Measurements from ENCODE around the gene FZD8.

The FZD8 gene

GRCh38 chr10:35594115-35595079, 47.7 kb downstream of the FZD8 start:
- Histone ChIP-seq H3K4me1 (no peaks in the 10 kb centered on the region), H3K36me3 (ENCODE audit: control insufficient read depth, insufficient read depth, low read length) (no peaks in the 10 kb centered on the region), H3K79me2 (no peaks in the 10 kb centered on the region), H3K27me3 (ENCODE audit: control insufficient read depth, insufficient read depth, low read length) (no peaks in the 10 kb centered on the region), H3K4me3 (ENCODE audit: low read depth, low read length) (no peak overlapping the region), H3K9me3 (ENCODE audit: control insufficient read depth, low read length) (no peaks in the 10 kb centered on the region), H3K9ac (no peak overlapping the region), H3K4me2 (ENCODE audit: low read length) (no peak overlapping the region), H3K27ac (no peak overlapping the region), H2AFZ (no peak overlapping the region)
- no peak for TF ChIP-seq CTCF (IDR thresholded peaks at IDR 0.05)

GRCh38 chr10:35592441-35592840, 49.7 kb downstream of the FZD8 start:
- H3K4me1 ChIP-seq, result no peaks in the 10 kb centered on the region
- no peak overlapping the region for H2AFZ ChIP-seq
- no peaks in the 10 kb centered on the region for H3K36me3 ChIP-seq (ENCODE audit: control insufficient read depth, insufficient read depth, low read length)
- no peak overlapping the region for H3K9ac ChIP-seq
- H3K9me3 ChIP-seq (ENCODE audit: control insufficient read depth, low read length), result no peaks in the 10 kb centered on the region
- H3K27ac ChIP-seq, result no peak overlapping the region
- H3K79me2 ChIP-seq, result no peaks in the 10 kb centered on the region
- no peak overlapping the region for H3K4me3 ChIP-seq (ENCODE audit: low read depth, low read length)
- H3K4me2 ChIP-seq (ENCODE audit: low read length), result no peak overlapping the region
- no peak for TF ChIP-seq CTCF (IDR thresholded peaks at IDR 0.05)
- H3K27me3 ChIP-seq (ENCODE audit: control insufficient read depth, insufficient read depth, low read length), result no peaks in the 10 kb centered on the region

- Histone ChIP-seq H3K9me3 (ENCODE audit: control insufficient read depth, low read length) (no peaks in the 10 kb centered on the region), H3K27me3 (ENCODE audit: control insufficient read depth, insufficient read depth, low read length) (no peaks in the 10 kb centered on the region), H3K79me2 (no peaks in the 10 kb centered on the region), H3K4me1 (no peaks in the 10 kb centered on the region), H2AFZ (no peak overlapping the region), H3K27ac (no peak overlapping the region), H3K36me3 (ENCODE audit: control insufficient read depth, insufficient read depth, low read length) (no peaks in the 10 kb centered on the region), H3K4me2 (ENCODE audit: low read length) (no peak overlapping the region), H3K9ac (no peak overlapping the region), H3K4me3 (ENCODE audit: low read depth, low read length) (no peak overlapping the region)
- TF ChIP-seq CTCF (IDR thresholded peaks at IDR 0.05), result no peak
Observed at GRCh38 chr10:35588836-35589235, 53.3 kb downstream of the FZD8 start.

Measured in parathyroid adenoma (tissue), 2 donors.